ENCODE measurements around the gene DLK2.

GRCh38 chr6:43459535-43459934, 4.2 kb upstream of the DLK2 start:
- TF ChIP-seq CTCF (IDR thresholded peaks at IDR 0.05) (no peak), POLR2A (IDR thresholded peaks at IDR 0.05) (no peak)
